Measurements from ENCODE around the gene OR8U1.
"Not testable (repeated sequence)": the region's sequence is repeated elsewhere in the genome, so short reads cannot be mapped to it uniquely, and the experiment has no call there.

OR8U1 gene

GRCh38 chr11:56375324-56375723 is at the start of gene OR8U1:
Gene OR8U1, plus strand, starts transcription at chr11:56375624. Its CDS starts 0 bp downstream, at chr11:56375624.
- no peak for DNase-seq (ENCODE audit: low read depth, low spot score)

- no peak for DNase-seq (ENCODE audit: low read depth, low spot score)
These were observed 43.4 kb upstream of the OR8U1 start for GRCh38 chr11:56331861-56332491.

GRCh38 chr11:56333156-56333555 is 42.3 kb upstream of the OR8U1 start:
- no peak for DNase-seq (ENCODE audit: low read depth, low spot score)

- DNase-seq (ENCODE audit: low read depth, low spot score) = no peak
These were observed 35.1 kb upstream of the OR8U1 start for GRCh38 chr11:56340289-56340688.

GRCh38 chr11:56345739-56346138 is 29.7 kb upstream of the OR8U1 start, which contains the start of gene OR8K1:
Gene OR8K1, plus strand, starts transcription at chr11:56346039. Its CDS starts 0 bp downstream, at chr11:56346039.
- DNase-seq (ENCODE audit: low read depth, low spot score) = no peak

GRCh38 chr11:56353991-56354390 is 21.4 kb upstream of the OR8U1 start, which contains the start of gene OR8J1:
Gene OR8J1, plus strand, starts transcription at chr11:56354291. Its CDS starts 5,956 bp downstream, at chr11:56360247.
- DNase-seq (ENCODE audit: low read depth, low spot score) = no peak

GRCh38 chr11:56380120-56380519 is 4.7 kb downstream of the OR8U1 start:
- DNase-seq (ENCODE audit: low read depth, low spot score) = no peak

GRCh38 chr11:56394381-56394780 is 19.0 kb downstream of the OR8U1 start:
- no peak for DNase-seq (ENCODE audit: low read depth, low spot score)

- no peak for DNase-seq (ENCODE audit: low read depth, low spot score)
These were observed 20.6 kb downstream of the OR8U1 start for GRCh38 chr11:56396047-56396446.

GRCh38 chr11:56401858-56402461 is 26.5 kb downstream of the OR8U1 start:
- not testable (repeated sequence) for DNase-seq (ENCODE audit: low read depth, low spot score)

- DNase-seq (ENCODE audit: low read depth, low spot score) = no peak
These were observed 29.0 kb downstream of the OR8U1 start for GRCh38 chr11:56404393-56404792.

- no peak for DNase-seq (ENCODE audit: low read depth, low spot score)
These were observed 35.4 kb downstream of the OR8U1 start for GRCh38 chr11:56410801-56411200.

- no peak for DNase-seq (ENCODE audit: low read depth, low spot score)
These were observed 37.0 kb downstream of the OR8U1 start, which contains the start of gene OR5AL1 for GRCh38 chr11:56412396-56412795. Gene OR5AL1, plus strand, starts transcription at chr11:56412696.

Data from activated naive CD8-positive, alpha-beta T cell treated with anti-CD3 and anti-CD28 coated beads, Interleukin-2, amount 50 U/mL, for 16 hours (primary cell).